GM18519 (cell line): Measurements from ENCODE around the gene LATS2.

Source experiments
- ATAC-seq: cut with Tn5 transposase; IDR thresholded peaks from one replicate; pipeline ENCODE4 v1.9.1; 2021; ENCODE audit warnings: mild to moderate bottlenecking, moderate library complexity; ENCODE audit not compliant: unreplicated experiment, low FRiP score

Gene LATS2

GRCh38 chr13:20995245-20995838, 66.0 kb downstream of the LATS2 start:
- no peak for ATAC-seq

GRCh38 chr13:20994441-20994821, 67.0 kb downstream of the LATS2 start:
- ATAC-seq = no peak

- no peak for ATAC-seq
Measured at GRCh38 chr13:20993661-20994440, 67.5 kb downstream of the LATS2 start.

- no peak for ATAC-seq
Measured at GRCh38 chr13:20993211-20993610, 68.2 kb downstream of the LATS2 start.

- no peak for ATAC-seq
Measured at GRCh38 chr13:20991741-20992520, 69.5 kb downstream of the LATS2 start.

GRCh38 chr13:20990910-20991525, 70.4 kb downstream of the LATS2 start:
- ATAC-seq = no peak

GRCh38 chr13:20989656-20990321, 71.6 kb downstream of the LATS2 start:
- no peak for ATAC-seq

GRCh38 chr13:20988909-20989655, 72.3 kb downstream of the LATS2 start:
- ATAC-seq = no peak

- ATAC-seq = no peak
Measured at GRCh38 chr13:20988033-20988908, 73.1 kb downstream of the LATS2 start.

- no peak for ATAC-seq
Measured at GRCh38 chr13:20987599-20987998, 73.8 kb downstream of the LATS2 start.

GRCh38 chr13:20984879-20985278, 76.5 kb downstream of the LATS2 start:
- no peak for ATAC-seq

GRCh38 chr13:20983386-20983785, 78.0 kb downstream of the LATS2 start:
- no peak for ATAC-seq

GRCh38 chr13:20981370-20982095, 79.9 kb downstream of the LATS2 start:
- no peak for ATAC-seq

- ATAC-seq = no peak
Measured at GRCh38 chr13:20980899-20981298, 80.5 kb downstream of the LATS2 start.

GRCh38 chr13:20980430-20980829, 81.0 kb downstream of the LATS2 start:
- ATAC-seq = no peak

- no peak for ATAC-seq
Measured at GRCh38 chr13:20977394-20977793, 84.0 kb downstream of the LATS2 start.

GRCh38 chr13:20974981-20975585, 86.3 kb downstream of the LATS2 start:
- ATAC-seq = no peak

GRCh38 chr13:20973886-20974425, 87.4 kb downstream of the LATS2 start:
- no peak for ATAC-seq
